RWPE2 (cell line): ENCODE results near the gene HACD1.
A peak's percentile ranks its signal among the peaks of the same experiment; 100 is the strongest.
"Not testable (repeated sequence)": the region's sequence is repeated elsewhere in the genome, so short reads cannot be mapped to it uniquely, and the experiment has no call there.

Experiments used
- ATAC-seq: fragments of 200-7000 bp; cut with Tn5 transposase; 3 replicates; pipeline ENCODE4 v1.9.1; 2021; ENCODE audit warnings: low read depth
- DNase-seq: peaks from one replicate; pipeline ENCODE4 v3.0.0-alpha.2; 2020; ENCODE audit warnings: low spot score
- H3K27ac ChIP-seq: fragments of 450-650 bp; 2 replicates; pipeline ENCODE4 v1.5.1; 2017; ENCODE audit warnings: mild to moderate bottlenecking; ENCODE audit not compliant: poor library complexity, severe bottlenecking
- H3K27me3 ChIP-seq: fragments of 250-450 bp; sonication (Bioruptor Pico); 2 replicates; pipeline ENCODE4 v1.5.1; 2021; ENCODE audit warnings: mild to moderate bottlenecking, moderate library complexity; ENCODE audit not compliant: insufficient read depth, poor library complexity, severe bottlenecking
- H3K36me3 ChIP-seq: fragments of 250-450 bp; sonication (Bioruptor Pico); 2 replicates; pipeline ENCODE4 v1.5.1; 2020; ENCODE audit warnings: low read depth, mild to moderate bottlenecking, moderate library complexity
- H3K4me1 ChIP-seq: fragments of 250-450 bp; sonication (Bioruptor Pico); 2 replicates; pipeline ENCODE4 v1.5.1; 2021; ENCODE audit warnings: mild to moderate bottlenecking, moderate library complexity; ENCODE audit not compliant: insufficient read depth, poor library complexity, severe bottlenecking
- H3K4me3 ChIP-seq: fragments of 250-450 bp; sonication (Bioruptor Pico); 2 replicates; pipeline ENCODE4 v1.5.1; 2021; ENCODE audit warnings: mild to moderate bottlenecking, moderate library complexity; ENCODE audit not compliant: severe bottlenecking
- H3K9me3 ChIP-seq: fragments of 250-450 bp; sonication (Bioruptor Pico); 2 replicates; pipeline ENCODE4 v1.5.1; 2021; ENCODE audit warnings: mild to moderate bottlenecking, moderate library complexity; ENCODE audit not compliant: severe bottlenecking
- CTCF ChIP-seq: fragments of 450-650 bp; IDR thresholded peaks from one replicate; pipeline ENCODE4 v1.5.1; 2017; ENCODE audit warnings: mild to moderate bottlenecking, moderate library complexity; ENCODE audit not compliant: poor library complexity, severe bottlenecking

The HACD1 gene

GRCh38 chr10:17588420-17588819 is 28.8 kb downstream of the HACD1 start:
- TF ChIP-seq CTCF, result no peak
- peaks cover under 1% of the 10 kb centered on the region; the same call in 1 of the 2 replicates for H3K36me3 ChIP-seq
- no peak overlapping the region for H3K4me3 ChIP-seq
- H3K4me1 ChIP-seq, result no peaks in the 10 kb centered on the region
- H3K27me3 ChIP-seq, result no peaks in the 10 kb centered on the region
- H3K27ac ChIP-seq, result no peak overlapping the region
- H3K9me3 ChIP-seq, result no peaks in the 10 kb centered on the region
- DNase-seq, result no peak
- no peak for ATAC-seq

GRCh38 chr10:17587321-17587720 is 29.9 kb downstream of the HACD1 start:
- H3K27ac ChIP-seq, ATAC-seq, DNase-seq: not testable (repeated sequence)

GRCh38 chr10:17586821-17587234 is 30.3 kb downstream of the HACD1 start:
- Histone ChIP-seq H3K27me3 (no peaks in the 10 kb centered on the region), H3K27ac (no peak overlapping the region), H3K4me3 (no peak overlapping the region), H3K9me3 (no peaks in the 10 kb centered on the region), H3K36me3 (no peaks in the 10 kb centered on the region), H3K4me1 (no peaks in the 10 kb centered on the region)
- ATAC-seq (peak; percentile 64; the same call in 1 of the 3 replicates), DNase-seq (no peak)
- no peak for TF ChIP-seq CTCF

More at GRCh38 chr10:17587321-17587720, 29.9 kb downstream of the HACD1 start:
- not testable (repeated sequence) for H3K27me3 ChIP-seq, H3K4me1 ChIP-seq, H3K36me3 ChIP-seq, H3K9me3 ChIP-seq, H3K4me3 ChIP-seq

GRCh38 chr10:17585016-17585415 is 32.2 kb downstream of the HACD1 start:
- no peaks in the 10 kb centered on the region for H3K9me3 ChIP-seq
- no peaks in the 10 kb centered on the region for H3K36me3 ChIP-seq
- ATAC-seq (no peak), DNase-seq (no peak)
- H3K4me1 ChIP-seq, result no peaks in the 10 kb centered on the region
- no peak overlapping the region for H3K27ac ChIP-seq
- H3K4me3 ChIP-seq, result no peak overlapping the region
- TF ChIP-seq CTCF, result no peak
- no peaks in the 10 kb centered on the region for H3K27me3 ChIP-seq

- Histone ChIP-seq H3K4me1 (no peaks in the 10 kb centered on the region), H3K36me3 (no peaks in the 10 kb centered on the region), H3K9me3 (no peaks in the 10 kb centered on the region), H3K27me3 (no peaks in the 10 kb centered on the region), H3K27ac (no peak overlapping the region), H3K4me3 (no peak overlapping the region)
- ATAC-seq, result no peak
- no peak for DNase-seq
- TF ChIP-seq CTCF, result no peak
These were observed 36.3 kb downstream of the HACD1 start for GRCh38 chr10:17580885-17581284.
